H1 (cell line): ENCODE measurements around the gene USP17L10. TPM values are rescaled to one million over a fixed set of nuclear protein-coding genes. Genes with fewer than 3 reads are reported as not detected.
"Not testable (repeated sequence)": the region's sequence is repeated elsewhere in the genome, so short reads cannot be mapped to it uniquely, and the experiment has no call there.

ENCODE experiments used
- CTCF ChIA-PET: fragments of 300-600 bp; sonication (Branson Sonifier 250); formaldehyde crosslinking; loops from one replicate; lab custom pipeline; 2021; ENCODE audit not compliant: partially characterized antibody; lab: Charles Lee
- POLR2A ChIA-PET: fragments of 300-600 bp; sonication (Branson Sonifier 250); formaldehyde crosslinking; loops from one replicate; lab custom pipeline; 2021; ENCODE audit warnings: inconsistent platforms; ENCODE audit not compliant: partially characterized antibody; lab: Charles Lee
- DNase-seq, 2 experiments: peaks; one replicate each; pipeline versions ENCODE4 v3.0.0 to v3.0.0-alpha.2; 2010 to 2022; ENCODE audit warnings: low spot score in 2 of 2, low read depth in 1 of 2, mixed read lengths in 1 of 2
- FAIRE-seq: peaks from 2 replicates; lab custom pipeline; 2011; peaks lifted over from hg19 to GRCh38; lab: Jason Lieb, UNC
- H2AFZ ChIP-seq: 2 replicates; pipeline ENCODE4 v1.8.1; 2012; ENCODE audit warnings: low read length, inconsistent platforms
- H2AK5ac ChIP-seq: 2 replicates; pipeline ENCODE4 v1.6.1; 2013; ENCODE audit warnings: low read depth, low read length
- H2BK120ac ChIP-seq: replicated peaks from 2 replicates; pipeline ENCODE3; 2013; ENCODE audit warnings: low read depth, low read length, inconsistent platforms
- H2BK12ac ChIP-seq: 2 replicates; pipeline ENCODE4 v1.6.1; 2013; ENCODE audit warnings: low read depth, low read length
- H2BK15ac ChIP-seq: 2 replicates; pipeline ENCODE4 v1.6.1; 2013; ENCODE audit warnings: low read length
- H2BK20ac ChIP-seq: 2 replicates; pipeline ENCODE4 v1.6.1; 2013; ENCODE audit warnings: low read length
- H2BK5ac ChIP-seq: 2 replicates; pipeline ENCODE4 v1.6.1; 2013; ENCODE audit warnings: low read depth, low read length
- H3K14ac ChIP-seq: 2 replicates; pipeline ENCODE4 v1.6.1; 2013; ENCODE audit warnings: inconsistent platforms; ENCODE audit not compliant: insufficient read length
- H3K18ac ChIP-seq: 2 replicates; pipeline ENCODE4 v1.6.1; 2013; ENCODE audit warnings: low read length; ENCODE audit errors: extremely low read depth
- H3K23ac ChIP-seq: 2 replicates; pipeline ENCODE4 v1.6.1; 2013; ENCODE audit warnings: inconsistent platforms; ENCODE audit not compliant: insufficient read length
- H3K23me2 ChIP-seq: 2 replicates; pipeline ENCODE4 v1.6.1; 2013; ENCODE audit warnings: low read depth, low read length
- H3K27ac ChIP-seq: 2 replicates; pipeline ENCODE4 v1.6.1; 2011; ENCODE audit warnings: low read depth, low read length, inconsistent platforms
- H3K27me3 ChIP-seq, 4 experiments: replicated peaks in 1 of 4; 1 replicate in 1 of 4; 2 replicates in 3 of 4; pipeline versions ENCODE4 v1.6.1 to v1.8.1; 2011 to 2013; ENCODE audit warnings: low read length in 3 of 4, mild to moderate bottlenecking in 3 of 4, inconsistent platforms in 2 of 4, mixed read lengths in 2 of 4, moderate library complexity in 1 of 4; ENCODE audit not compliant: control insufficient read depth in 3 of 4, insufficient read depth in 3 of 4; ENCODE audit errors: extremely low read depth in 1 of 4
- H3K36me3 ChIP-seq, 4 experiments: 2 replicates each; pipeline versions ENCODE4 v1.6.1 to v1.8.1; 2011 to 2013; ENCODE audit warnings: mild to moderate bottlenecking in 4 of 4, low read length in 3 of 4, moderate library complexity in 2 of 4, control low read depth in 1 of 4, inconsistent platforms in 1 of 4; ENCODE audit not compliant: insufficient read depth in 4 of 4, control insufficient read depth in 2 of 4
- H3K4ac ChIP-seq: replicated peaks from 2 replicates; pipeline ENCODE3; 2013; ENCODE audit warnings: low read length, low read depth, mixed read lengths, inconsistent platforms; ENCODE audit not compliant: insufficient read length
- H3K4me1 ChIP-seq, 4 experiments: replicated peaks in 1 of 4; 1 replicate in 1 of 4; 2 replicates in 3 of 4; pipeline versions ENCODE4 v1.6.1 to v1.8.1; 2011 to 2013; ENCODE audit warnings: low read length in 3 of 4, inconsistent platforms in 2 of 4, mixed read lengths in 1 of 4; ENCODE audit not compliant: insufficient read depth in 4 of 4, control insufficient read depth in 3 of 4
- H3K4me2 ChIP-seq, 2 experiments: 2 replicates each; pipeline versions ENCODE4 v1.6.1 to v1.8.1; 2011 to 2013; ENCODE audit warnings: low read depth in 2 of 2, low read length in 2 of 2, control low read depth in 1 of 2, inconsistent platforms in 1 of 2, mild to moderate bottlenecking in 1 of 2; ENCODE audit not compliant: insufficient read depth in 1 of 2
- H3K4me3 ChIP-seq, 4 experiments: fragments of 200-600, 300-600 bp in 1 of 4; sonication (generic), shearing (Covaris generic), sonication (Bioruptor Twin) in 1 of 4; 2 replicates each; pipeline versions ENCODE4 v1.5.1 to v1.8.1; 2011 to 2016; ENCODE audit warnings: low read length in 4 of 4, low read depth in 3 of 4, control low read depth in 2 of 4, inconsistent platforms in 2 of 4, mild to moderate bottlenecking in 2 of 4, mixed read lengths in 1 of 4, moderate library complexity in 1 of 4; ENCODE audit not compliant: insufficient read depth in 2 of 4; ENCODE audit errors: extremely low read depth in 1 of 4
- H3K56ac ChIP-seq: replicated peaks from 2 replicates; pipeline ENCODE3; 2013; ENCODE audit warnings: low read depth, mild to moderate bottlenecking, mixed read lengths, low read length, inconsistent platforms; ENCODE audit not compliant: insufficient read length
- H3K79me1 ChIP-seq: 2 replicates; pipeline ENCODE4 v1.6.1; 2013; ENCODE audit warnings: low read depth, low read length, control low read depth
- H3K79me2 ChIP-seq, 2 experiments: 2 replicates each; pipeline versions ENCODE4 v1.6.1 to v1.8.1; 2012 to 2013; ENCODE audit warnings: low read length in 2 of 2, mild to moderate bottlenecking in 2 of 2, inconsistent platforms in 1 of 2; ENCODE audit not compliant: insufficient read depth in 2 of 2, control insufficient read depth in 1 of 2
- H3K9ac ChIP-seq, 4 experiments: replicated peaks in 1 of 4; 1 replicate in 1 of 4; 2 replicates in 3 of 4; pipeline versions ENCODE4 v1.6.1 to v1.8.1; 2011 to 2013; ENCODE audit warnings: low read depth in 3 of 4, low read length in 3 of 4, control low read depth in 2 of 4, mild to moderate bottlenecking in 2 of 4, moderate library complexity in 2 of 4, inconsistent platforms in 1 of 4; ENCODE audit errors: extremely low read depth in 1 of 4
- H3K9me3 ChIP-seq, 2 experiments: 2 replicates each; pipeline versions ENCODE4 v1.6.1 to v1.8.1; 2012 to 2013; ENCODE audit warnings: mild to moderate bottlenecking in 2 of 2, moderate library complexity in 2 of 2, control low read depth in 1 of 2, inconsistent platforms in 1 of 2, low read depth in 1 of 2, low read length in 1 of 2, mixed read lengths in 1 of 2; ENCODE audit not compliant: insufficient read depth in 2 of 2
- H4K20me1 ChIP-seq, 2 experiments: replicated peaks in 1 of 2; 2 replicates each; pipeline versions ENCODE3 to v1.8.1; 2011 to 2013; ENCODE audit warnings: inconsistent platforms in 2 of 2, low read length in 2 of 2, mild to moderate bottlenecking in 1 of 2; ENCODE audit not compliant: insufficient read depth in 2 of 2, control insufficient read depth in 1 of 2
- H4K5ac ChIP-seq: 2 replicates; pipeline ENCODE4 v1.6.1; 2013; ENCODE audit warnings: low read length, low read depth, mixed read lengths, inconsistent platforms; ENCODE audit not compliant: insufficient read length
- H4K8ac ChIP-seq: 2 replicates; pipeline ENCODE4 v1.8.0; 2013; ENCODE audit warnings: mild to moderate bottlenecking, moderate library complexity, low read length, inconsistent platforms; ENCODE audit not compliant: insufficient read depth; ENCODE audit errors: extremely low read depth
- H4K91ac ChIP-seq: replicated peaks from 2 replicates; pipeline ENCODE3; 2013; ENCODE audit warnings: low read length, mixed read lengths, inconsistent platforms; ENCODE audit not compliant: insufficient read length
- RAD21 ChIP-seq, 2 experiments: IDR thresholded peaks in 1 of 2; conservative IDR thresholded peaks in 1 of 2; 2 replicates each; pipeline ENCODE4 v1.6.1; 2011; ENCODE audit warnings: low read depth in 2 of 2, low read length in 2 of 2, improper control_type of control experiment in 1 of 2, inconsistent platforms in 1 of 2, mild to moderate bottlenecking in 1 of 2, moderate library complexity in 1 of 2
- WGBS, 2 experiments: shearing (Covaris generic) in 1 of 2; methylation state at CpG; one replicate each; pipeline versions ENCODE4 v1.1.6 to v1.1.7; 2013 to 2015; ENCODE audit warnings: low lambda C conversion rate in 2 of 2, mixed read lengths in 2 of 2, inconsistent platforms in 1 of 2, low coverage in 1 of 2, missing lambda C conversion rate in 1 of 2; ENCODE audit not compliant: insufficient replicate concordance in 2 of 2, insufficient coverage in 1 of 2, insufficient read length in 1 of 2; ENCODE audit errors: extremely low coverage in 1 of 2, missing lambda C conversion rate in 1 of 2; 5-methylcytosine and 5-hydroxymethylcytosine counted together
- polyA plus RNA-seq, 7 experiments: library from polyadenylated mRNA; depleted of rRNA in 3 of 7; stranded (reverse) in 5 of 7; unstranded in 2 of 7; fragments of >200 nt in 5 of 7; fragments of 200-250 nt in 2 of 7; gene quantifications; 1 replicate in 5 of 7; 2 replicates in 1 of 7; 4 replicates in 1 of 7; pipeline versions ENCODE4 v1.2.1 to v1.2.3, GENCODE V29; 2011 to 2013; ENCODE audit warnings: missing spikeins in 2 of 7, mixed read lengths in 2 of 7
- total RNA-seq: library from RNA; stranded (reverse); fragmentation: NEBNext Ultra II Directional; extraction: Animal tissue kit (Norgen Biotek cat#: 25700); gene quantifications from 2 replicates; pipeline ENCODE4 v1.2.1, GENCODE V29; 2021
- TF ChIP-seq, protein P1 (sequence below), 3 experiments: IDR thresholded peaks; 1 replicate in 2 of 3; 2 replicates in 1 of 3; pipeline versions ENCODE4 v1.5.1 to v1.6.1; 2011; ENCODE audit warnings: low read length in 3 of 3, mild to moderate bottlenecking in 3 of 3, inconsistent platforms in 2 of 3, low read depth in 1 of 3, moderate library complexity in 1 of 3; ENCODE audit not compliant: insufficient read depth in 1 of 3; ENCODE audit errors: control extremely low read depth in 1 of 3

USP17L10 gene
- total and polyA plus RNA-seq, 2 of the 8 experiments (the other 6 are each of a cell fraction or from before 2014, with no cell fraction given), result not detected

DNA sequence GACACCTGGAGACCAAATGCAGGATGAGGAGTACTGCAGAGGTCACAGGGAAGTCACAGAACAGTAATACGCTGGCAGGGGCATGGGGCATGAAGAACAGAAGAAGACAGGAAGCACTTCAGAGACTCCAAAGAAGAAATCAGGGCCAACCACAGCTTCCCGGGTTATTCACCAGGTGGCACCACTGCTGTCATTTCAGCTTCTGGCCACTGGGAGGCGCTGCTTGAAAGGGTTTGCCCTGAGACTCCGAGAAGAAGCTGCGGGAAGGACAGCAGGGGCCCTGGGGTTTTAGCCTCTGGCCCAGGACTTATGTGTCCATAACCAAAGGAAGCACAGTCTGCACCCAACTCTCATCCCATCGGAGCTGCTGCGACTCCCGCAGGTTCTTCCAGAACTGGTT lies 44.5 kb upstream of the USP17L10 start:
- H4K20me1 ChIP-seq, H3K27me3 ChIP-seq, H2BK12ac ChIP-seq, H2BK5ac ChIP-seq, FAIRE-seq, H4K8ac ChIP-seq, H3K18ac ChIP-seq, H2AFZ ChIP-seq, H3K4me2 ChIP-seq, H4K91ac ChIP-seq, H2BK15ac ChIP-seq, H2BK120ac ChIP-seq, H3K56ac ChIP-seq, H3K27ac ChIP-seq, H3K4me1 ChIP-seq, H3K4me3 ChIP-seq, H3K79me1 ChIP-seq, H3K14ac ChIP-seq, H3K23me2 ChIP-seq, H4K5ac ChIP-seq, H3K23ac ChIP-seq, H2AK5ac ChIP-seq, H3K4ac ChIP-seq, POLR2A ChIA-PET, H3K79me2 ChIP-seq, H3K36me3 ChIP-seq, H2BK20ac ChIP-seq, H3K9ac ChIP-seq: not testable (repeated sequence)
- WGBS, 2 experiments, result 80% methylated on average over 1 of the region's 8 CpGs; no CpG with 5 or more reads in 1 of the 2 experiments
- DNase-seq, result peak in 1 of 2 experiments; percentile 75
- TF ChIP-seq, protein P1, sequence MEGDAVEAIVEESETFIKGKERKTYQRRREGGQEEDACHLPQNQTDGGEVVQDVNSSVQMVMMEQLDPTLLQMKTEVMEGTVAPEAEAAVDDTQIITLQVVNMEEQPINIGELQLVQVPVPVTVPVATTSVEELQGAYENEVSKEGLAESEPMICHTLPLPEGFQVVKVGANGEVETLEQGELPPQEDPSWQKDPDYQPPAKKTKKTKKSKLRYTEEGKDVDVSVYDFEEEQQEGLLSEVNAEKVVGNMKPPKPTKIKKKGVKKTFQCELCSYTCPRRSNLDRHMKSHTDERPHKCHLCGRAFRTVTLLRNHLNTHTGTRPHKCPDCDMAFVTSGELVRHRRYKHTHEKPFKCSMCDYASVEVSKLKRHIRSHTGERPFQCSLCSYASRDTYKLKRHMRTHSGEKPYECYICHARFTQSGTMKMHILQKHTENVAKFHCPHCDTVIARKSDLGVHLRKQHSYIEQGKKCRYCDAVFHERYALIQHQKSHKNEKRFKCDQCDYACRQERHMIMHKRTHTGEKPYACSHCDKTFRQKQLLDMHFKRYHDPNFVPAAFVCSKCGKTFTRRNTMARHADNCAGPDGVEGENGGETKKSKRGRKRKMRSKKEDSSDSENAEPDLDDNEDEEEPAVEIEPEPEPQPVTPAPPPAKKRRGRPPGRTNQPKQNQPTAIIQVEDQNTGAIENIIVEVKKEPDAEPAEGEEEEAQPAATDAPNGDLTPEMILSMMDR (IDR thresholded peaks at IDR 0.05; ENCODE audit: control extremely low read depth in 1 of 3, insufficient read depth in 1 of 3, low read depth in 1 of 3, low read length in 3 of 3), result peak in 2 of 3 experiments; percentile 8 to 56; a peak in 3 of 4 replicates
- TF ChIP-seq RAD21 (IDR thresholded peaks at IDR 0.05 in 1 of 2, conservative IDR thresholded peaks at IDR 0.05 in 1 of 2; ENCODE audit: low read depth in 2 of 2, low read length in 2 of 2), result peak; percentile 18 to 31; a peak in 3 of 4 replicates
- H3K9me3 ChIP-seq, result peaks cover 4 to 59% of the 10 kb centered on the region in 2 experiments; a peak in 2 of 4 replicates
- CTCF ChIA-PET, result interaction anchor here (0.6 kb wide), 1 partner anchor 536 kb away, joined by 3 read pairs; no protein-coding TSS in a partner anchor
